ENCODE data around the gene EPC1.

EPC1 gene

DNA sequence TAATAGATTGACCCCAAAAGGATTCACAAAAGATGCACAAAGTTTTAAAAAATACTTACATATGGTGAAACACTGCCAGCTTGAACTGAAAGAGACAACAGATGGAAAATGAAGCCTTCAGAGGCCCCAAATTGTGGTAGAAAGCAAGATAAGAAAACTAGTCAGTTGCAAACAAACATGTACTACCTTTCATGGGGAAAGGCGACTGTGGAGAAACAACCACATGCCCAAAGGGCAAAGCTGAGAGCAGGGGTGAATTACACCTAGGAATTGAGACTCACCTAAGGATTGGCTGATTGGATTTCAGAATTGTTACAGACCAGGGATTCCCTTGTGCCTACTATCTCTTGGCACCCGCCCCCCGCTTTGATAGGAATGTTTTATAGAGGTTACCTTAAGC lies 13.1 kb downstream of the EPC1 start:
- DNase-seq, result no peak

DNA sequence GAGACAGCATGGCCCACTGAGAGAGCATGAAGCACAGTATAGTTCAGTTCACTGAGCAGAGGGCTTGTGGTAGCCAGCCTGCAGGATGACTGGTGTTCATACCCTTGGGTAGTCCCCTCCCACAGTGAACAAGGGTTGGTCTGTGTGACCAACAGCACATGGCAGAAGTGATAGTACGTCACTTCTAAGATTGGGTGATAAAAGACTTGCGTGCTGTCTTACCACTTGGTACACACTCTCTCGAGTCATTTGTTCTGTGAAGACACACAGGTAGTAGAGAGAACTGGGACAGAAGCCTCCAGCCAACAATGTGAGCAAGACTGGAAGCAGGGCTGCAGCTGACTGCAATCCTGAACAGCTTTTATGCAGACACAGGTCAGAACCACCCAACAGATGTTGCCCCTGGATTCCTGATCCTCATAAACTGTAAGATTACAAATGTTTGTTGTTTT lies 14.6 kb downstream of the EPC1 start:
- DNase-seq, result no peak

DNA sequence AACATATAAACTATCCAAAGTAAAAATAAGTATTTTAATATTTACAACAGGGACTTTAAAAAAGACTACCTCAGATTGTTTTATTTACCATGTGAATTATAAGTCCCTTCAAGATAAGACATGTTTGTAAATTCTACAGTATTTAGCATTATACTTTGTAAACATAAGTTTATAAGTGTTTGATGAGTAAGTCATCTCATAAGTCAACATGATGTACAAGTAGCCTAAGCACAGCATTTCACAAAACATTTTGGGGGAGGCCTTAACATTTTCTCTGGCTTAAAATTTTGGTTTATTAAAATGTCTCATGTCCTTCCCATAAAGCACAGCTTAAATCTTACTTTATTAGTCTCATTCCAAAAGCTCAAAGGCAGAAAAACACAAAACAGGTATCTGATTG lies 15.4 kb downstream of the EPC1 start:
- no peak for DNase-seq

DNA sequence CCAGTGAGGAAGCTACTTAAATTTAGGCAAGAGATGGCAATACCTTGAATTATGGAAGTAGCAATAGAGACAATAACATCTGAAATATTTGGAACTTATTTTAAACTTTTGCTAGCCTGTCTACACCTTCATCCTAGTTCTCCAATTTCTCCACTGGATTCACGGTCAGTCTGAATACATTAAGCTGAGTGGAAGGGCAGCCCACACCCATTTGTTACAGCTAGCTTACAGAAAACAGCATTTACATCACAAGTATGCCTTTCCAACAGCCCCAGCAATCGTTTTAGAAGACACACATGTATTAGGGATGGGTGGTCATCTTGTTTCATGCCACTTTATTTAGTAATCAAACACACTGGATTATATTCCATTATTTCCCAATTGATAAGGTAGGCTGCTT lies 16.7 kb downstream of the EPC1 start:
- no peak for DNase-seq

DNA sequence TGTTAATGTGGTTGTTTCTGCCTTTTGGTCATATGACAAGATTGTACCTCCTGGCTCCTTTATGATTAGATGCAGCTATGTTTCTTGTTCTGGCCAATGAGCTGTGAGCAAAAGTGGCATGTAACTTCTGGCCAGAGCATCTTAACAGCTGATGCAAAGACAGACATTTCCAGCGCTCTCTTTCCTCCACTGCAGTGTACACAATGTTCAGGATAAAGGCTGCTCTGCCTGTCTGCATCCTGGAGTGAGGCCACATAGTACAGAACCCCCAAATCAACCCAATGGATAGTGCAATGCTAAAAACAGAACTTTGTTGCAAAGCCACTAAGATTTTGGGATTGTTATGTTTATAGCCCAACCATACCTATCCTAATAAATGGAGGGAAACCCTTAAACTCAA lies 17.9 kb downstream of the EPC1 start:
- DNase-seq, result no peak

DNA sequence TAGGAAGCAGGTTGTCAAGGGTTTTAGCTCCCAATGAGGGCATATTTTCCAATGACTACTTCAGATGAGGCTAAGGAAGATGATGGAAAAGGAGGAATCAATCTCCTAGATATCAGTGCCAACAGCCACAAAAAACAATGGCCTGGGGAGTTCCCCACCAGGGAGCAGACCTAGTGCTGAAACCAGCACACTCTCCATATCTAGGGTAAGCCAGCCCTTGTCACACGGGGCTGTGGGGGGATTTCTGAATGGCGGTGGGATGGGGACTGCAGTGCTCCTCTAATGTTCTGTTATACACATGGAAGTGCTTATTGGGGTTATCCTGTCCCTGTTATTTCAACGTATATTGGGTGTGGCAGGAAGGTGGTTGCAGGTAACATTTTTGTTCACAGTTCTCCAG lies 18.5 kb downstream of the EPC1 start:
- DNase-seq, result no peak

DNA sequence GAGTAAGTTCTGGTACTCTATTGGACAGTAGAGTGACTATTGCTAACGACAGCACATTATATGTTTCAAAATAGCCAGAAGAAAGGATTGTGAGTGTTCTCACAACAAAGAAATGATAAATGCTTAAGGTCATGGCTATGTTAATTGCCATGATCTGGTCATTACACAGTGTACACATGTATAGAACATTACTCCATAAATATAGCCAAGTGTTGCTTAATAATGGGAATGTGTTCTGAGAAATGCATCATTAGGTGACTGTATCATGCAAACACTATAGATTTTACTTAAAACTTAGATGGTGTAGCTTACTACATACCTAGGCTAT lies 19.6 kb downstream of the EPC1 start:
- no peak for DNase-seq

DNA sequence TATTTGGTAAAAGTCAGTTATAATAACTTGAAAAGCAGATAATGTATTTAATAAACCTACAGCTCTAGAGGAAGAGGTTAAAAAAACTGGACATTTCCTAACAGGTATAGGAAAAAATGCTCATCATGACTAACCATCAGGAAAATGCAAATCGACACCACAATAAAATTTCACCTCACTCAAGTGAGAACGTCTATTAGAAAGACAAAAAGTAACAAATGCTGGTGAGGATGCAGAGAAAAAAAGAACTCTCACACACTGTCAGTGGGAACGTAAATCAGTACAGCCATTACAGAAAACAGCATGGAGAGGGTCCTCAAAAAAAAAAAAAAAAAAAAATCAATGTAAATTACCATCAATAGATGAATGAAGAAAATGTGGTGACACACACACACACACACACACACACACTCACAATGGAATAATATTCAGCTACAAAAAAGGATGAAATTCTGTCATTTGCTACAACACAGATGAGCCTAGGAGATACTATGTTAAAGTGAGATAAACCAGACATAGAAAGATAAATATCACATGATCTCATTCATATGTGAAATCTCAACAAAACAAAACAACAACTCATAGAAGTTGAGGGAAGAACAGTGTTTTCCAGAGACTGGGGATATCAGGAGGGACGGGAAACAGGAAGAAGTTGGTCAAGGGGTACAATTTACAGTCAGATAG lies 20.1 kb downstream of the EPC1 start:
- no peak for DNase-seq

DNA sequence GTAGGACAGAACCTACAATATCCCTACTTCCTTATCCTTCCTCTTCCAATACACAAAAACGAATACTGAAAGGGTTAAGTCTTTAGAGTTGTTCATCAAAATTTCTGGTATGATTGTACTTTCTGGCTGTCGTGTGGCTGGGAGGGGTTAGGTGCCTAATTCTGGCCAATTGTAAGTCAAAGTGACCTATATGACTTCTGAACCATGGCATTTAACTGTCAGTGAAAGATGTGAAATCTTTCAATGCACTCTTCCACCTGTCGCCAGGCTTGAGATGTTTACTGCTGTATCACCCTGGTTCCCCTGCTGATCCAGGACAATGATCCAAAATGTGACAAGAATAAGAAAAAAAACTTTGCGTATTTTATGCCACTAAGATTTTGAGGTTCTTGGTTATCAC lies 20.8 kb downstream of the EPC1 start:
- no peak for DNase-seq

DNA sequence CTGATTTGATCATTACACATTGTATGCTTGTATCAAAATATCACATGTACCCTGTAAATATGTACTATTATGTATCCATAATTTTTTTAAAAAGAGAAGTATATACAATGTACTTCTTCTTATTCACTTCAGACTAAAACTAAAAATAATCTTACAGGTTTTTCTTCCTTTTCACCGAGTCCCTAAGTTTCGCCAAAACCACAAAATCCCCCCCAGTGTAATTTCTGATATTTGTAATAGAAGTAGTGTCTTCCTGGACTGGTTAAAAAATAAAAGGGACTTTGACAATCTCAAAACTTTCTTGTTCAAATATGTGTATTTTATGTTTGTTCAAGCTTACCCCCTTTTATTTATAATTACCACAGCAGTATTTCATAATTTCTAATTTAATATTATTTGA lies 23.9 kb downstream of the EPC1 start:
- no peak for DNase-seq

DNA sequence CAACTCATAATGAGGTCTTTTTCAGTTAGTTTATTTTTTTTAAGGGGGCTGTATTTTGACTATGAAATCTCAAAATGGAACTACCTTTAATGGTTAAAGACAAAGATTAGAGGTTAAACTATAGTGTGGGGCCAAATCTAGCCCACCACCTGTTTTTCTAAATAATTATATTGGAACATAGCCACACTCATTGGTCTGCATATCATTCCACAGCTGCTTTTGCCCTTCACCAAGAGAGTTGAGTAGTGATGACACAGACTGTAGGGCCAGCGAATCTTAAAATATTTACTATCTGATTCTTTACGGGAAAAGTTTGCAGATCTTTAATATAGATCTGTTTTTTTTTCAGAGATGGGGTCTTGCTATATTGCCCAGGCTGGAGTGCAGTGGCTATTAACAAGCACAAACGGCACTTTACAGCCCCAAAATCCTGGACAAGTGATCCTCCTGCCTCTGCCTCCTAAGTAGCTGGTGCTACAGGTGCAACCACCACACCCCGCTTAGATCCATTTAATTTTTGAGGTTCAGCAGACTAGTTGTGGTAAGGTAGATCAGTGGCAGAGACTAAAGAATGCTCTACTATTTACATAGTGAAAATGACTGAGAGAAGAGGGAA lies 25.8 kb downstream of the EPC1 start:
- DNase-seq, result no peak

DNA sequence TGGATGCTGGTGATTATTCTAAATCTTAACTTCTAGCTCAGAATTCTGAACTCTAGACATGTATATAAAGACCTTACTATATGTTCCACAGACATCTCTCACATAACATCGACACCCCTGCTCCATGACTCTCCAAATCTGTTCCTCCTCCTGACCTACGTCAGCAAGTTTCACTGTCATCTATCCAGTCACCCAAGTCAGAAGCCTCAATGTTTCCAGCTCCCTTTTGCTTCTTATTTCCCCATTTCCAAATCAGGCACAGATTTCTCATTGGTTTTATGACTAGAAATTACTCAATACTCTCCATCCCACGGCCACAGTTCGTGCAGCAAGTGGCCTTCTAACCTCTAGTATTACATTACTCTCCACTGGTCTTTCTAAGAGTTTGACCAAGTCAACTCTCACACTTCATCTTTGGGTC lies 28.5 kb downstream of the EPC1 start:
- no peak for DNase-seq

DNA sequence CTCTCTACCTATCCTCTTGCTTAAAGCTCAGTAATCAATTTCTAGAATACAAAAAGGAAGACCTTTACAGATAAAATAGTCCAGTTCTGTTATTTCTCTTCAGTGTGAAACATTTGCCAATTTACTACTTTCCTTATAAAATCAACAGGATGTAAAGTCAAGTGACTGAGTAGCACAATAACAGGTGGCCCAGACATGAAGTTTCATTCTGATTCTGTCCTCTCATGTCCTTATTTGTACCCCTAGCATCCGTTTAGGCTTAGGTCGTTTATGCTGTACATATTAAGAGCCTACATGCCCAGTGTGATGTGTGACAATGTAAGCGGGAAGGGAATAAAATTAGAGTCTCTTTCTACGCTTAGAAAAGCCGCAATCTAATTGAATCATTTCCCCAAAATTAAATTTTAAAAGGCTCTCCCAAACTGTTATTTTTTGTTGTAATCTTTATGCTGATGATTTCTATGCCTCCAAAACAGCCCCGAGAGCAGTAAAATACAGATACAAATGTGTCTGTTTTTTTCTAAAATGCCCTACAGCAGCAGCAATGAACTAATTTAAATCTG lies 29.1 kb downstream of the EPC1 start:
- no peak for DNase-seq

DNA sequence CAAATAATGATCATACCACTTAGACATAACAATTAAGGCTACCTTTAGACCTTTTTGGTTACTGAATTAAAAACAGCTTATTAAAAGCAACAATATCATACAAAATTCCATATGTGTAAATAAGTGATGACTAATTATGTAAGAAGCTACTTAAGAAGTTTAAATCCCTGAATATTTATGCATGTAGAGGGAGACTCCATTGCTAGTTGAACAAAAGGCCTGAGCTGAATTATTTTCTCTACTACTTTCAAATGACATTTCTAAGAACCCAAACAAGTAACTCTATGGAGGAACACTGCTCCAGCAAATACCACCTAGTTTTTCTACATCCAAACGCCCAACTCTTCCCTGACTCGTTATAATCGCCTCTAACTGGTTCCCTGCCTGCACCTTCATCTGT lies 31.5 kb downstream of the EPC1 start:
- DNase-seq, result peak; percentile 17

DNA sequence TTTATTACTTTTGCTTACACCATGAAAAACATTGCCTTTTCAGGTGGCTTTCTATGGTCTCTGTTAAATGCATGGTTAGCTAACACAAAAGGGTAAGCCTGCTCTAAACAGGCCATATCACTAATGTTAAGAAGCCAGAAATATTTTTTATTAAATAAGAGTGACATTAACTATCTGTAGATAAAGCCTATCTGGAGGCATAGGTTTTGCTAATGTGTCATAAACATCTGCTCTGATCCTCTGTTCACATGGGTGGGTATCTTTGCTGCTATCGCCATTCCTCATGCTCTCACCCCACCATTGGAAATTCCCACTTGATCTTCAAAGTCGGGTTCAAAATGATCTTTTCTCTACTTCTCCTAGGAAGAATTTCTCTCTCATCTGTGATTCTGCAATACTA lies 32.4 kb downstream of the EPC1 start:
- DNase-seq, result no peak

DNA sequence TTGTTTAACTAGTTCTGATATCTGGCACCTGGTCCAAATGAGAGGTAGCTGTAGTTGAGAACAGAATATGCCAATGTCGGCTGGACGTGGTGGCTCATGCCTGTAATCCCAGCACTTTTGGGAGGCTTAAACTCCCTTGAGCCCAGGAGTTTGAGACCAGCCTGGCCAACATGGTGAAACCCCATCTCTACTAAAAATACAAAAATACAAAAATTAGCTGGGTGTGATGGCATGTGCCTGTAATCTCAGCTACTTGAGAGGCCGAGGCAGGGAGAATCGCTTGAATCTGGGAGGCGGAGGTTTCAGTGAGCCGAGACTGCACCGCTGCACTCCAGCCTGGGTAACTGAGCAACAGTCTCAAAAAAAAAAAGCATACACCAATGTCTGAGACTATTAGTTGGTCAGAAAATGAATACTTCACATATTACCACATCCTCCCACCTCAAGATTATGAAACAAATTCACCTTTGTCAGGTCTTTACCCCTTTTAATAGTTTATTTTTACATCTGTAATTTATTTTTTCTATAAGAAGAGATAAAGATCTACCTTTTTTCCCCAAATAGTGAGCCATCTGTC lies 38.8 kb downstream of the EPC1 start:
- no peak for DNase-seq

DNA sequence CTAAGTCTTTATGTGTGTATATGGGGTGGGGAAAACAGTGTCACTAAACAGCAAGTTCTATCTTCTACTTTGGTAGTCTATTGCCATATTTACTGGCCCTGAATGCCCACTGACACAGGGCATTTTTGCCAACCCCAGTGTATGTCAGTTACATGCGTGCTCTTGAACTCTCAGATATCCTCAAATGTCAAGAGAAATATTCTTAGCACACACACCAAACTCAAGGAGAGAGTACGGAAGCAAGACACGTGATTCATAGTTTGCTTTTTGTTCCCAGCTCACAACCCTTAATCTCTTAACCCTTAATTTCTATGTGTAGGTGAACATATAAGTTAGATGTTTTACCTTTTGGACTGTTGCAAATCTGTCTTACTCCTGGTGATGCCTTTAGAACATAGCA lies 39.3 kb downstream of the EPC1 start:
- no peak for DNase-seq

DNA sequence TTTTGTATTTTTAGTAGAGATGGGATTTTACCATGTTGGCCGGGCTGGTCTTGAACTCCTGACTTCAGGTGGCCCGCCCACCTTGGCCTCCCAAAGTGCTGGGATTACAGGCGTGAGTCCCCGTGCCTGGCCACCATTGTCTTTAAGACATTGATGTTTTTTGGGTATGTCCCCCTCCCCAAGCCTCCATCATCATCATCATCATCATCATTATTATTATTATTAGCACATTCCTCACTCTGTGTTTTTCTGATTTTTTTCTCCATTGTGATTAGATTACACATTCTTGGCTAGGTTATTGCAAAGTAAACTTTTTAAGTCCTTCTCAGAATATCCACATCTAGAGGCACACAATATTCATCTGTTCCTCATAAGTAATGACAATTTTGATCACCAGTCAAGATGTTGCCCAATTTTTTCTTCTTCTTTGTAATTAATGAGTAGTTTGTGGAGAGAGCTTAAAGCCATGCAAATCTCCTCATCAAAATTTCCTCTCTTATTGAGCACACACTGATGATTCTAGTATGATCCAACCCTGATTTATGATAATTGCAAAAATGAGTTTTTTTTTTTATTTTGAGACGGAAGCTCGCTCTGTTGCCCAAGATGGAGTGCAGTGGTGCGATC lies 47.5 kb downstream of the EPC1 start:
- no peak for DNase-seq

DNA sequence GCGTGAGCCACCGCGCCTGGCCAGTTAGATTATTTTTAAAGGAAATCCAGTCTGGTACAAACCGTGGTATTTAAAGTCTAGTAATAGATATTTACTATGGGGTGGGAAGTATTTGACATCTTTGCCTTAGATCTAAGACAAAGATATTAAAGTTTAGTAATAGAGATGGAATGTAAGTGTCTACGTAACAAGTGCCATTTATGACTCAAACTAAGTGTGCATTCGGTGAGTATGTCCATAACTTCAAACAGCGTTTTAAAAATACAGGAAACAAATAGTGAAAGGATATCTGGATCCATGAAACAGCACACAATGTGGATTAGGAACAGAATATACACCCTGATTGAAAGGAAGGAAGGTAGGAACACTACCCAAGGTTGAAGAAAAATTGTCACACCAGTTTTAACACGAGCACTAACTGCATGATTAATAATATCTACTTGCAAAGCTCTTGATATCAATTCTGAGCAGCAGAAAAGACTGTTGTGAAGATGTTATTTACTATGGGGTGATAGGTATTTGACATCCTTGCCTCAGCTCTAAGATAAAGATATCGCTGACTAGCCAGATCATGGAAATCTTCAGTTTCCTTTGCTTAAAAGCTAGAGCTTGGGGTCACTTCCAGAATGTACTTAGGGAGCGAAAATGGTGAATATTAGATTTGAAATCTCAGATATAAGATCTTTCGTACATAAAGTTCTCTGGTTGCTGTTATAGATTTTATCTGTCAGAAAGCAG lies 48.7 kb downstream of the EPC1 start:
- peak; percentile 82 for DNase-seq

DNA sequence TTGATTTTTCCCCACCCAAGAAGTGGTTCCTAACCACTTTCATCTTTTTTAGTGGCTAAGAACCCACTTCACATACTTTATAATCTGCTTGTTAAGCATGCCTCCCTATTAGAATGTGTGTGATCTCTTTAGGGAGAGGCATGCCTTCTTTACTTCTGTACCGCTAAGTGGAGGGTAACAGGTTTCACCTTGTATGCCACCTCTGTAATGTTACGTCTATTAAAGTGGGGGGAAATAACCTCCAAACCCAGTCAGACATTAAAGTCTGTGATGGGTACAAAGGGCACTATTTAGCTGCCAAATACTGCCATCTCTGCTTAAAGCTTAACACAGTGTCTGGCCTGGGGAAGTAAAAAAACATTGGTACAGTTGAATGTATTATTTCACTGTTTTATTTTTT lies 51.9 kb downstream of the EPC1 start:
- DNase-seq, result no peak

DNA sequence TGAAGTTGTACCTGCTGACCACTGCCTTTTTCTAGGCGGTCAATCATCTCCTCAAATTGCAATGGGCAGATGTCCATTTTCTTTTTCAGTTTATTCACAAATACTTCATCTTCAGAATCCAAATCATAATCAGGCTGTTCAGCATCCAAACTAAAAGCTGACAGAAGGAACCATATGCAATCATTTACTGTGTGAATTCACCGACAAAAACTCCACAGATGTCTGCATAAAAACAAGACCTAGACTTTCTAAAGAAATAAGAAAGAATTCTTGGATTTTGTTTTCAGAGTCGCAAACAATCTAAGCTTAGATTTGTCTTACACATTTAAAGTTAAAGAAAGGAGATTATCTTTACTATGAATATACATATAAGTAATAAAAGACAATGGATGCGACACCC lies 53.4 kb downstream of the EPC1 start:
- no peak for DNase-seq

DNA sequence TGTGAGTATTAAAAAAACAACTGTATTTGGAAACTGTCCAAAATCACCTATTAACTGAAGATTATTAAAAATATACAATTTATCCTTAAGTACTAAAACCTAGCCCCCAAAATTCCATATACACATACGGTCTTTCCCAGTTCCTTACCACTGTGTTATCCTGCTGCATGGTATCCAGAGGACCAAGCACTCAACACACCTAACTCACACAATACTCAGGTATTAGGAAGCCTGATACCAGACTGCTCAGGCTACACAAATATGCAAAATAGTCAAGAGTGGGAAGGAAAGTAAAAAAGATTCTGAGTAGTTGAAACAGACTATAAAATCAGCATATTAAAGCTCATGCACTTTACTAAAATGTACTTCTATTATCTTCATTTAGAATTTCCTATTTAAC lies 67.2 kb downstream of the EPC1 start:
- DNase-seq, result no peak

DNA sequence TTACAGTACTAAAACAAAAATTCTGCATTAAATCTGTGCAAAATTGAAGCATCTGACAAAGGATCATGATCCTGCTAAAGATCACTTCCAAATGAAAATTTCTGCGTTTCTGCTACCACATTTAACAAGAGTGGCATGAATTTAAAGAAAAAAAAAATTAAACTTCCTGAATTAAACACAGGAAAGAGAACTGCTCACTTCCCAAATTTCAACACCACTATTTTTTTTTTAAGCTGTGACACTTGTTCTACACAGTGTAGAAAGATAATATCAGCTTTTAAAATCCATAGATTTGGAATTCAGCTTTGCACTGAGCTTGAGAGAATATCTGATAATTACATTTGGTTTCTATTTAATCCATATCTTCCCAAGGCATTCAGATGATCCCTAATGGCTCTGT lies 73.6 kb downstream of the EPC1 start:
- DNase-seq, result no peak

Measured in fibroblast of skin of right quadriceps (primary cell).